ENCODE results near the gene LLGL2. TPM values are rescaled to one million over a fixed set of nuclear protein-coding genes. Genes with fewer than 3 reads are reported as not detected.

LLGL2 gene
- total RNA-seq, 1 donor from 2014 or later, result 3.3 TPM

GRCh38 chr17:75486151-75486550 is 39.3 kb upstream of the LLGL2 start:
- no peak for DNase-seq (ENCODE audit: extremely low spot score, unreplicated experiment)
- Mint-ChIP-seq H3K27ac (ENCODE audit: unreplicated experiment) (no peak overlapping the region), H3K9me3 (ENCODE audit: unreplicated experiment) (no peaks in the 10 kb centered on the region), H3K36me3 (ENCODE audit: unreplicated experiment) (peaks cover 6% of the 10 kb centered on the region), H3K4me3 (ENCODE audit: unreplicated experiment) (no peak overlapping the region), H3K27me3 (ENCODE audit: unreplicated experiment) (no peaks in the 10 kb centered on the region), H3K4me1 (ENCODE audit: unreplicated experiment) (peaks cover 10% of the 10 kb centered on the region)
- TF ChIP-seq CTCF (IDR thresholded peaks at IDR 0.05), result no peak

DNA sequence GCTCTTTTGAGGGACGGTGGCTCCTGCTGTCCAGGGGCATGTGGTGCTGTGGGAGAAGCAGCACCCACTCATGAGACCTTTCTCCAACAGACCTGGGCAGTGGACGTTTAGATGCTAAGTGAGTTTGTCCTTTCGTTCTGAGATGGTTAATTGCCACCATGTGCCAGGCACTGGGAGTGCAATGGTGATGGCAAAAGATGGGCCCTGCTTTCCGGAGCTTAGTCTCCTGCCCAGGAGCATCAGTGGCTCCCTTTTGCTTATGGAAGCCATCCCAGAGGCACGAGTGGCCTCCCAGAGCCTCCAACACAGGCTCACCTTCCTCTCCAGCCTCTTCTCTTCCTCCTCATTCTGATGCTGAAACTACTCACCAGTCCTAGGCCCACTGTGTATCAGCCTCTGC is 38.5 kb upstream of the LLGL2 start:
- peaks cover 6% of the 10 kb centered on the region for H3K36me3 Mint-ChIP-seq (ENCODE audit: unreplicated experiment)
- peaks cover 10% of the 10 kb centered on the region for H3K4me1 Mint-ChIP-seq (ENCODE audit: unreplicated experiment)
- TF ChIP-seq CTCF (IDR thresholded peaks at IDR 0.05), result no peak
- H3K4me3 Mint-ChIP-seq (ENCODE audit: unreplicated experiment), result no peak overlapping the region
- H3K27ac Mint-ChIP-seq (ENCODE audit: unreplicated experiment), result no peak overlapping the region
- no peaks in the 10 kb centered on the region for H3K9me3 Mint-ChIP-seq (ENCODE audit: unreplicated experiment)
- DNase-seq (ENCODE audit: extremely low spot score, unreplicated experiment), result no peak
- H3K27me3 Mint-ChIP-seq (ENCODE audit: unreplicated experiment), result no peaks in the 10 kb centered on the region

DNA sequence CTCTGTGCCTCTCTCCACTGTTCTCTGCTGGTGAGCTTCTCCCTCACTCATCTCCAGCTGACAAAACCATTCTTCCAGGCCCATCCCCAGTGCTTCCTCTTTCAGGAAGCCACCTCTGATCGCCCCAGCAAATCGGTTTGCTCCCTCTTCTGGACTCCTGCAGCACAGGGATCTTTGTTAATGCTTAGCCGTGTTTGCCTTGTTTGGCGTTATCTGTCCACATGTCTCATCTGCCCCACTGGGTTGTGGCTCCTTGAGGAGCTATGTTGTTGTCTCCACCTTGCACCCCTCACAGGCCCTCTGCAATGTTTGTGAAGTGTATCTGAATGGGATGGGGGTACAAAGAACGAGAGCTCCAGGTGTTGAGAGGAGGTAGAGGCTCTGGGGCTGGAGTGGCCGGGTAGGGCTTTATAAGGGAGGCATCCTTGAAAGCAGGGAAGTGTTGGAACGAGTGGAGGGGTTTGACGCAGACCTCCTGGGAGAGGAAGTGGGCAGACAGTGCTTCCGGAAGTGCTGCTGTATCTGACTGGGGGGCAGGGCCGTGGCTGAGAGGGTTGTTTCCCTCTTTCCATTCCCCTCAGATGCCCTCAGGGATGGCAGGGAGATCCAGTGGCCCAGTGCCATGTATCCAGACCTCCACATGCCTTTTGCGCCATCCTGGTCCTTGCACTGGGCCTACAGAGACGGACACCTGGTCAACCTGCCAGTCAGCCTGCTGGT is 38.0 kb upstream of the LLGL2 start:
- H3K4me3 Mint-ChIP-seq (ENCODE audit: unreplicated experiment), result no peak overlapping the region
- H3K4me1 Mint-ChIP-seq (ENCODE audit: unreplicated experiment), result peaks cover 10% of the 10 kb centered on the region
- H3K36me3 Mint-ChIP-seq (ENCODE audit: unreplicated experiment), result peaks cover 9% of the 10 kb centered on the region
- no peak for DNase-seq (ENCODE audit: extremely low spot score, unreplicated experiment)
- no peaks in the 10 kb centered on the region for H3K27me3 Mint-ChIP-seq (ENCODE audit: unreplicated experiment)
- TF ChIP-seq CTCF (IDR thresholded peaks at IDR 0.05), result no peak
- H3K9me3 Mint-ChIP-seq (ENCODE audit: unreplicated experiment), result no peaks in the 10 kb centered on the region
- no peak overlapping the region for H3K27ac Mint-ChIP-seq (ENCODE audit: unreplicated experiment)

DNA sequence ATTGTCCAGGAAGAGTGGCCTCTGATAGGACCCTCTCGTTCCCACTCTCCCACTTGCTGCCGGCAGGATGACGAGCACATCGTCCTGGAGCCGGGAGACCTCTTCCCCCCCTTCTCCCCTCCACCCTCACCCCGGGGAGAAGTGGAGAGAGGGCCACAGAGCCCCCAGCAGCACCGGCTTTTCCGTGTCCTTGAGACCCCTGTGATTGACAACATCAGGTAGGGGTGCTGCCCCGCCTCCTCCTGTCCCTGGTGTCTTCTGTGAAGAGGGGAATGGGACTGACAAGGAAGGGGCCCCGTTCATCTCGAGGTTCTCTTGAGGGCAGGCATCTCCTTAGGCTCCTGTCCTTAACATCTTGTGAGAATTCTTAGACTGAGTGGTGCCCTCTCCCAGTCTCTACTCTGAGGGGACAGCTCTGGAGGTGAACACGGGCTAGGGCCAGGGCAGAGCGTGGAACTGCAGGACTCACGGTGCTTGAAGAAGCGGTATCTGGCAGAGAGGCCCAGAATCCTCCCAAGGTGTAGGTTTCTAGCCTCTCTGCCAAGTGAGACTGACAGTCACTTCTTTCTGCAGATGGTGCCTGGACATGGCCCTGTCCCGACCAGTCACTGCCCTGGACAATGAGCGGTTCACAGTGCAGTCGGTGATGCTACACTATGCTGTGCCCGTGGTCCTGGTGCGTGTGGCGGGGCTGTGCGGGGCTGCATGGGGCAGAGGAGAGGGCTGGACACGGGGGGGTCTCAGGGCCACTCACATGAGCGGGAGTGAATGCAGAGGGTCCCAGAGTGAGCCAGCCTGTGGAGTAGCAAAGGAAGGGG is 36.6 kb upstream of the LLGL2 start:
- peaks cover 10% of the 10 kb centered on the region for H3K4me1 Mint-ChIP-seq (ENCODE audit: unreplicated experiment)
- H3K27me3 Mint-ChIP-seq (ENCODE audit: unreplicated experiment), result no peaks in the 10 kb centered on the region
- DNase-seq (ENCODE audit: extremely low spot score, unreplicated experiment), result no peak
- peaks cover 10% of the 10 kb centered on the region for H3K36me3 Mint-ChIP-seq (ENCODE audit: unreplicated experiment)
- H3K9me3 Mint-ChIP-seq (ENCODE audit: unreplicated experiment), result no peaks in the 10 kb centered on the region
- TF ChIP-seq CTCF (IDR thresholded peaks at IDR 0.05), result no peak
- no peak overlapping the region for H3K27ac Mint-ChIP-seq (ENCODE audit: unreplicated experiment)
- no peak overlapping the region for H3K4me3 Mint-ChIP-seq (ENCODE audit: unreplicated experiment)

- TF ChIP-seq CTCF (IDR thresholded peaks at IDR 0.05), result no peak
- no peaks in the 10 kb centered on the region for H3K9me3 Mint-ChIP-seq (ENCODE audit: unreplicated experiment)
- H3K27ac Mint-ChIP-seq (ENCODE audit: unreplicated experiment), result no peak overlapping the region
- no peaks in the 10 kb centered on the region for H3K27me3 Mint-ChIP-seq (ENCODE audit: unreplicated experiment)
- peaks cover 10% of the 10 kb centered on the region for H3K4me1 Mint-ChIP-seq (ENCODE audit: unreplicated experiment)
- no peak overlapping the region for H3K4me3 Mint-ChIP-seq (ENCODE audit: unreplicated experiment)
- DNase-seq (ENCODE audit: extremely low spot score, unreplicated experiment), result no peak
- peaks cover 10% of the 10 kb centered on the region for H3K36me3 Mint-ChIP-seq (ENCODE audit: unreplicated experiment)
Measured at GRCh38 chr17:75489511-75489955, 36.0 kb upstream of the LLGL2 start.
